ENCODE results near the gene MAFG.
"Not testable (repeated sequence)": the region's sequence is repeated elsewhere in the genome, so short reads cannot be mapped to it uniquely, and the experiment has no call there.

Gene MAFG

GRCh38 chr17:81957691-81958432, 30.3 kb upstream of the MAFG start:
- no peak for FAIRE-seq

- FAIRE-seq, result no peak
Measured at GRCh38 chr17:81956607-81957589, 29.4 kb upstream of the MAFG start.

GRCh38 chr17:81955756-81956544, 28.4 kb upstream of the MAFG start:
- FAIRE-seq, result no peak

GRCh38 chr17:81955058-81955681, 27.6 kb upstream of the MAFG start:
- FAIRE-seq, result no peak

- no peak for FAIRE-seq
Measured at GRCh38 chr17:81954131-81955057, 26.9 kb upstream of the MAFG start.

GRCh38 chr17:81953443-81953842, 25.9 kb upstream of the MAFG start:
- not testable (repeated sequence) for FAIRE-seq

- FAIRE-seq, result no peak
Measured at GRCh38 chr17:81952792-81953228, 25.3 kb upstream of the MAFG start.

GRCh38 chr17:81951785-81952684, 24.5 kb upstream of the MAFG start:
- no peak for FAIRE-seq

- FAIRE-seq, result no peak
Measured at GRCh38 chr17:81950501-81950900, 23.0 kb upstream of the MAFG start.

- FAIRE-seq, result no peak
Measured at GRCh38 chr17:81948635-81949378, 21.3 kb upstream of the MAFG start.

- no peak for FAIRE-seq
Measured at GRCh38 chr17:81947189-81947588, 19.7 kb upstream of the MAFG start, which contains the start of gene MYADML2. Gene MYADML2 (minus strand): TSS chr17:81947233. CDS start chr17:81941741, 5,492 bp downstream.

GRCh38 chr17:81944858-81945257, 17.3 kb upstream of the MAFG start:
- FAIRE-seq, result no peak

- no peak for FAIRE-seq
Measured at GRCh38 chr17:81942167-81942553, 14.6 kb upstream of the MAFG start.

- FAIRE-seq, result no peak
Measured at GRCh38 chr17:81941484-81942166, 14.1 kb upstream of the MAFG start.

- FAIRE-seq, result no peak
Measured at GRCh38 chr17:81940538-81941483, 13.3 kb upstream of the MAFG start.

GRCh38 chr17:81939881-81940385, 12.4 kb upstream of the MAFG start:
- FAIRE-seq, result no peak

- no peak for FAIRE-seq
Measured at GRCh38 chr17:81939218-81939617, 11.7 kb upstream of the MAFG start.

Measured in TTC549 (cell line).